Kidney (tissue), 14 donors: ENCODE data around the gene TTC33. TPM values are rescaled to one million over a fixed set of nuclear protein-coding genes. Genes with fewer than 3 reads are reported as not detected.

ENCODE experiments used
- DNase-seq, 5 donors: peaks; one replicate each; pipeline ENCODE4 v3.0.0-alpha.2; 2013 to 2020
- FAIRE-seq: peaks from 2 replicates; lab custom pipeline; 2012; peaks lifted over from hg19 to GRCh38; lab: Jason Lieb, UNC
- H3K27ac ChIP-seq, 2 donors: one replicate each; pipeline ENCODE4 v1.7.0; 2013; ENCODE audit warnings: low read depth in 2 of 2, low read length in 2 of 2, inconsistent platforms in 1 of 2
- H3K27me3 ChIP-seq: one replicate; pipeline ENCODE4 v1.7.1; 2013; ENCODE audit warnings: low read length, inconsistent platforms; ENCODE audit not compliant: control insufficient read depth, insufficient read depth
- H3K36me3 ChIP-seq, 3 donors: one replicate each; pipeline versions ENCODE4 v1.7.0 to v1.7.1; 2013; ENCODE audit warnings: low read length in 3 of 3, control low read depth in 1 of 3, inconsistent platforms in 1 of 3; ENCODE audit not compliant: insufficient read depth in 3 of 3, control insufficient read depth in 2 of 3
- H3K4me1 ChIP-seq, 3 donors: one replicate each; pipeline versions ENCODE4 v1.7.0 to v1.7.1; 2013; ENCODE audit warnings: low read length in 3 of 3, inconsistent platforms in 1 of 3, low read depth in 1 of 3; ENCODE audit not compliant: control insufficient read depth in 2 of 3, insufficient read depth in 2 of 3
- H3K4me3 ChIP-seq, 3 donors: one replicate each; pipeline versions ENCODE4 v1.7.0 to v1.8.1; 2013; ENCODE audit warnings: low read length in 3 of 3, control low read depth in 1 of 3, inconsistent platforms in 1 of 3
- H3K9ac ChIP-seq, 3 donors: one replicate each; pipeline versions ENCODE4 v1.7.0 to v1.7.1; 2013; ENCODE audit warnings: low read length in 3 of 3, control low read depth in 1 of 3, inconsistent platforms in 1 of 3
- H3K9me3 ChIP-seq, 3 donors: one replicate each; pipeline versions ENCODE4 v1.7.0 to v1.7.1; 2013; ENCODE audit warnings: low read length in 3 of 3, control low read depth in 1 of 3, inconsistent platforms in 1 of 3; ENCODE audit not compliant: control insufficient read depth in 2 of 3, insufficient read depth in 1 of 3
- CTCF ChIP-seq: IDR thresholded peaks from 3 replicates; pipeline ENCODE4 v1.5.1; 2012; ENCODE audit warnings: mild to moderate bottlenecking, moderate library complexity, borderline replicate concordance; ENCODE audit not compliant: insufficient read depth; ENCODE audit errors: extremely low read depth
- intact Hi-C: fragments of 100-400 bp; cut with DNase I; formaldehyde crosslinking; loops from one replicate; pipeline ENCODE4 v1.11.1; 2022
- polyA plus RNA-seq: library from polyadenylated mRNA; stranded (reverse); fragments of 350-450 nt; fragmentation: Illumina TruSeq; extraction: RNeasy Lipid Tissue Mini Kit (QIAGEN cat#74804); gene quantifications from one replicate; pipeline ENCODE4 v1.2.3, GENCODE V29; 2014; ENCODE audit warnings: low read depth, low replicate concordance; ENCODE audit not compliant: insufficient read depth
- total RNA-seq: library from RNA; stranded (reverse); fragmentation: NEBNext Ultra II Directional; extraction: Animal tissue kit (Norgen Biotek cat#: 25700); gene quantifications from one replicate; pipeline ENCODE4 v1.2.1, GENCODE V29; 2021
- donor health status: control.
- donor health status: control.
- donor health status: control.
- donor health status: control.
- donor health status: control.
- donor health status: DM: yes; HTN: yes; CAD: no.
- donor health status: Normal renal cell carcinoma (clear cell type).

TTC33 gene
- total and polyA plus RNA-seq, 2 donors from 2014 or later: 7.1 to 20.1 TPM

- Histone ChIP-seq H3K27me3 (no peaks in the 10 kb centered on the region), H3K9ac (no peak overlapping the region), H3K4me3 (no peak overlapping the region), H3K27ac (no peak overlapping the region), H3K9me3 (no peaks in the 10 kb centered on the region), H3K36me3 (no peaks in the 10 kb centered on the region), H3K4me1 (no peaks in the 10 kb centered on the region)
- DNase-seq (peak in 2 of 5 donors; percentile 13 to 29), FAIRE-seq (no peak)
- TF ChIP-seq CTCF: no peak
- intact Hi-C loops: no loop called here
Observed at GRCh38 chr5:40606077-40606765, 149.5 kb downstream of the TTC33 start.

DNA sequence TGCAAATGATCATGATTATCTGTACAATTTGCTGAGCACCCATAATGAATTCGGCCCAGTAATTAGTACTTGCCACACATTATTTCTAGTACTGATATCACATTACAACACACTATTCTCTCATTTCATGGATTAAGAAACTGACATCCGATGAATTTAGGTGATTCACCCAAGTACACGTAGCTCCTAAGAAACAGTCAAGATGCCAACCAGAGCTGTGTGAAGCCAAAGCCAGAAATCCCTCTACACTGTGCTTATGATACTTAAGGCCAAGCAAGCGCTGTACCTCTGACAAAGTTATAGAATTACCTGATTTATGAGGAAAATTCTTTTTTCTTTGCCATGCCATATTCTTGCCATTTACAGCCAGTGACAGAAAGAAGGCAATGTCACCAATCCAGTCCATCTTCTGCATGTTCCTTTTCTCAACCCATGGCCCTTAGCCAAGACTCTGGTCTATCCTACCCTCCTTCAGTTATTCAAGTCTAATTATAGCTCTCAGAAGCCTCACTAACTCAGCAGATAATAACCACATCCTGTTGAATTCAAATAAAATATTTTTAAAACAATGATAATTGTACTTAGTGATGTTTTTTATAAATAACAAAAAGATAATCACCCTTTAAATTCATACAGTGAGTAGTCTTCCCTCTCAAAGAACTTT, 150.3 kb downstream of the TTC33 start:
- intact Hi-C loops: no loop called here
- no peaks in the 10 kb centered on the region for H3K4me1 ChIP-seq
- no peaks in the 10 kb centered on the region for H3K36me3 ChIP-seq
- DNase-seq (no peak), FAIRE-seq (no peak)
- H3K4me3 ChIP-seq: no peak overlapping the region
- no peak overlapping the region for H3K9ac ChIP-seq
- H3K27ac ChIP-seq: no peak overlapping the region
- H3K9me3 ChIP-seq: no peaks in the 10 kb centered on the region
- TF ChIP-seq CTCF: no peak
- H3K27me3 ChIP-seq: no peaks in the 10 kb centered on the region

DNA sequence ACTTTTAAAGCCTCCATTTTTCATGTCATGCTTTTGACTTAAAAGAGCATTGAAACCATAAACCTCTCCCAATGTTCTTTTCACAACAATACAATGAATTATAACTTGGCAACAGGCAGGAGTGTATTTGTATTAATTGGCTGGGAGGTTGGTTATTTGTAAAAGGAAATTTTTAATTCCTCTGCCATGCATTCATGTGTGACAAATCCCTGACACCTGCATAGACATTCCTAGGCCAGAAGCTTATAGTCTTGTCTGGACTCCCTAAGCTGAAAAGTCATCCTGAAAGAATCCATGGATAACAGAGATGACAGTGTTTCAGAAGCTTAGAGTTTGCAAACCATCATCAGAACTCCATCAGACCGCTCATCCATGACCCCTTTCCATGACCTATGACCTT, 152.4 kb downstream of the TTC33 start:
- intact Hi-C loops: no loop called here
- FAIRE-seq (no peak), DNase-seq (peak in 2 of 5 donors; percentile 51 to 62)
- H3K9ac ChIP-seq: no peak overlapping the region
- H3K36me3 ChIP-seq: no peaks in the 10 kb centered on the region
- no peaks in the 10 kb centered on the region for H3K9me3 ChIP-seq
- no peaks in the 10 kb centered on the region for H3K27me3 ChIP-seq
- TF ChIP-seq CTCF: no peak
- no peaks in the 10 kb centered on the region for H3K4me1 ChIP-seq
- no peak overlapping the region for H3K4me3 ChIP-seq
- H3K27ac ChIP-seq: no peak overlapping the region
